ENCODE results near the gene TECPR1. TPM values are rescaled to one million over a fixed set of nuclear protein-coding genes. Genes with fewer than 3 reads are reported as not detected.

TECPR1 gene
- total and polyA plus RNA-seq, 2 of the 4 experiments (the other 2 are of a cell fraction): 11.5 to 14.7 TPM

DNA sequence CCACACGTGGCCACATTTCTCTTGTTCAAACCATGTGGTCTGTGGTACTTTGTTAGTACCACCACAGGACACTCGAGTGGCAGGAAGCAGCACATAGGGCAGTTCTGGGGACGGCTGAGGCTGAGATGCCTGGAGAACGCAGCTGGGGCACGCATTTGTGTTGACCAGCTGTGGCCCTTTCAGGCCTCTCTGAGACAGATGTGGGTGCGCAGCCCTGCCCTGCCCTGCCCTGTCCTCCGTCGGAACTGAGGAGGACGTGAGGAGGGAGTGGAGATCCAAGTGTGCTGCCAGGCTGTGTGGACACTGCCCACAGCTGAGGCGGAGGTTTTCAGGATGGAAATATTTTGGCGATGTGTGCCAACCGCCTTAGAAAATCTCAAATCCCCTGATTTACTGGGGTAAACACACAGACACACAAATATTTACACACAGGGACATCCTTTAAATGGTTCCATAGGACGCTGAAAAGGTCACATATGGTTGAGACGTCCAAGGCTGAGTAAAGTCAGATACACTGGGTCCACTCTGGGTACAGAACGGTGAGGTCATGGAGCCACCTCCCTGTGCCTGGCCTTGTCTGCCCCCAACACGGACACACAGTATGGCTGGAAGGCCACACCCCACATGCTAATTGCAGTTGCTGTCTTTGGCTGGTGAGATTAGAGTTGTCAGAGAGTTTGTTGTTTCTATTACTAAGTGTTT lies 26.0 kb downstream of the TECPR1 start:
- BruUV-seq (replicated peaks): no TSS peak
- H3K4me1 ChIP-seq (ENCODE audit: control insufficient read depth, insufficient read depth, low read length): no peaks in the 10 kb centered on the region
- H3K4me3 ChIP-seq (ENCODE audit: insufficient read depth, low read depth, low read length): no peak overlapping the region
- no peaks in the 10 kb centered on the region for H3K9me1 ChIP-seq (ENCODE audit: insufficient read depth, low read length)
- in situ Hi-C loops (cut with MboI; ENCODE audit: low sequenced_read_pairs): no loop called here
- no peak overlapping the region for H3K14ac ChIP-seq (replicated peaks; ENCODE audit: low read depth, low read length)
- DNase-seq: no peak
- intact Hi-C loops (cut with micrococcal nuclease): no loop called here
- 77% methylated on average over 7 of the region's 16 CpGs; no CpG with 5 or more reads in 1 of the 2 experiments for WGBS, 2 experiments (ENCODE audit: extremely low coverage in 2 of 2, insufficient read length in 1 of 2)
- CTCF ChIA-PET: no interaction called here
- H4K91ac ChIP-seq (ENCODE audit: insufficient read depth, low read depth, low read length): no peak overlapping the region
- no peak overlapping the region for H3K4ac ChIP-seq (ENCODE audit: low read depth, low read length)
- no peak overlapping the region for H3K9ac ChIP-seq (ENCODE audit: low read depth, low read length)
- no peak overlapping the region for H2AFZ ChIP-seq (replicated peaks; ENCODE audit: low read length, poor library complexity)
- no peak overlapping the region for H4K5ac ChIP-seq (ENCODE audit: low read depth, low read length)
- no peak overlapping the region for H3K4me2 ChIP-seq (ENCODE audit: low read depth, low read length)
- no peak overlapping the region for H4K8ac ChIP-seq (ENCODE audit: low read depth in 2 of 2, low read length in 2 of 2)
- no peaks in the 10 kb centered on the region for H3K79me1 ChIP-seq (ENCODE audit: low read depth in 1 of 2, low read length in 2 of 2)
- H4K20me1 ChIP-seq (ENCODE audit: insufficient read depth, low read length): no peaks in the 10 kb centered on the region
- TF ChIP-seq RCOR1 (IDR thresholded peaks at IDR 0.05; ENCODE audit: insufficient replicate concordance, low read length) (no peak), MAFK (IDR thresholded peaks at IDR 0.05; ENCODE audit: low read depth, low read length) (no peak), USF2 (IDR thresholded peaks at IDR 0.05; ENCODE audit: low read depth, low read length) (no peak), BHLHE40 (IDR thresholded peaks at IDR 0.05; ENCODE audit: low read depth, low read length) (no peak), POLR2A (IDR thresholded peaks at IDR 0.05; ENCODE audit: low read depth, low read length) (no peak), MXI1 (IDR thresholded peaks at IDR 0.05; ENCODE audit: borderline replicate concordance, low read depth, low read length) (no peak), RFX5 (IDR thresholded peaks at IDR 0.05; ENCODE audit: low read depth, low read length) (no peak), NFE2L2 (IDR thresholded peaks at IDR 0.05; ENCODE audit: low read depth, low read length) (no peak), CHD1 (IDR thresholded peaks at IDR 0.05; ENCODE audit: low read depth, low read length) (no peak)
- no peak overlapping the region for H2AK9ac ChIP-seq (replicated peaks; ENCODE audit: low read depth, low read length, poor library complexity)
- POLR2A ChIA-PET (ENCODE audit: unreplicated experiment): no interaction called here
- no peak overlapping the region for H2BK5ac ChIP-seq (ENCODE audit: low read depth, low read length, poor library complexity, severe bottlenecking)
- peaks cover 49% of the 10 kb centered on the region for H3K36me3 ChIP-seq (ENCODE audit: control insufficient read depth, insufficient read depth, low read length)
- no peak overlapping the region for H3K27ac ChIP-seq (ENCODE audit: insufficient read depth, low read length)
- dilution Hi-C loops (cut with HindIII; ENCODE audit: low sequenced_read_pairs, unreplicated experiment): no loop called here
- no peak overlapping the region; the same call in 1 of the 2 replicates for H3K23ac ChIP-seq (ENCODE audit: low read depth, low read length)
- no peak overlapping the region for H2AK5ac ChIP-seq (ENCODE audit: low read depth, low read length)
- no peak overlapping the region for H2BK15ac ChIP-seq (ENCODE audit: low read depth, low read length)
- no peaks in the 10 kb centered on the region for H3K27me3 ChIP-seq (ENCODE audit: control insufficient read depth, insufficient read depth, low read length)
- H3K56ac ChIP-seq (ENCODE audit: extremely low read depth, insufficient read depth, low read length): no peak overlapping the region
- ATAC-seq (ENCODE audit: low read depth): no peak
- no peak overlapping the region for H3K18ac ChIP-seq (ENCODE audit: low read depth, low read length)
- no peak overlapping the region for H2BK120ac ChIP-seq (ENCODE audit: low read depth, low read length)
- no peaks in the 10 kb centered on the region for H3K9me3 ChIP-seq (ENCODE audit: control insufficient read depth, insufficient read depth, low read length)
- no peak overlapping the region for H2BK20ac ChIP-seq (ENCODE audit: low read depth, low read length)

Measured in IMR-90 (cell line).